AG09319 (cell line): ENCODE measurements around the gene CCDC187.
"Not testable (repeated sequence)": the region's sequence is repeated elsewhere in the genome, so short reads cannot be mapped to it uniquely, and the experiment has no call there.

Experiments
- DNase-seq: peaks from one replicate; pipeline ENCODE4 v3.0.0-alpha.2; 2010; ENCODE audit warnings: low read depth; ENCODE audit errors: extremely low read depth
- CTCF ChIP-seq: IDR thresholded peaks from 2 replicates; pipeline ENCODE4 v1.5.1; 2011; ENCODE audit warnings: low read depth, mild to moderate bottlenecking, inconsistent platforms, low read length, moderate library complexity

CCDC187 gene

GRCh38 chr9:136242248-136242647 is 61.6 kb downstream of the CCDC187 start:
- no peak for DNase-seq
- TF ChIP-seq CTCF, result no peak

GRCh38 chr9:136241542-136241941 is 62.4 kb downstream of the CCDC187 start:
- DNase-seq, result no peak
- no peak for TF ChIP-seq CTCF

- DNase-seq, result no peak
- TF ChIP-seq CTCF, result no peak
These were observed 63.0 kb downstream of the CCDC187 start for GRCh38 chr9:136240941-136241340.

- DNase-seq, result no peak
- no peak for TF ChIP-seq CTCF
These were observed 63.9 kb downstream of the CCDC187 start for GRCh38 chr9:136239983-136240330.

GRCh38 chr9:136239135-136239982 is 64.5 kb downstream of the CCDC187 start:
- TF ChIP-seq CTCF, result no peak

GRCh38 chr9:136238342-136238732 is 65.6 kb downstream of the CCDC187 start:
- no peak for TF ChIP-seq CTCF
- DNase-seq, result no peak

More at GRCh38 chr9:136239135-136239982, 64.5 kb downstream of the CCDC187 start:
- DNase-seq, result no peak

GRCh38 chr9:136237486-136238341 is 66.2 kb downstream of the CCDC187 start:
- DNase-seq, result no peak
- TF ChIP-seq CTCF, result no peak

GRCh38 chr9:136236471-136237410 is 67.2 kb downstream of the CCDC187 start:
- DNase-seq, result not testable (repeated sequence)
